Measurements from ENCODE around the gene BLCAP. TPM values are rescaled to one million over a fixed set of nuclear protein-coding genes. Genes with fewer than 3 reads are reported as not detected.

The BLCAP gene
- polyA plus RNA-seq, 4 donors = 78.4 to 88.1 (median 84.9) TPM

Other genes starting within 250 kb of the BLCAP start
- gene MANBAL, start 238.2 kb downstream of the BLCAP start, polyA plus RNA-seq (ENCODE audit: insufficient read length in 4 of 4) = 10 to 100 TPM; 68.7 to 77.2 (median 70.4) TPM
- gene SRC, start 181.7 kb downstream of the BLCAP start, polyA plus RNA-seq (ENCODE audit: insufficient read length in 4 of 4) = 10 to 100 TPM; 51.2 to 67.5 (median 58.2) TPM
- 10 to 100 TPM; 63.6 to 99.8 (median 96.8) TPM for gene NNAT, start 6.6 kb downstream of the BLCAP start, polyA plus RNA-seq (ENCODE audit: insufficient read length in 4 of 4)
- 10 to 100 TPM; 45.6 to 53.7 (median 50.5) TPM for gene CTNNBL1, start 166.2 kb upstream of the BLCAP start, polyA plus RNA-seq (ENCODE audit: insufficient read length in 4 of 4)

All from right renal pelvis (tissue), 4 donors.